Activated CD4-positive, alpha-beta T cell treated with anti-CD3 and anti-CD28 coated beads, Interleukin-2, amount 50 U/mL, for 48 hours (primary cell): ENCODE measurements around the gene LRP1B.

Source experiments
- DNase-seq, 2 experiments: peaks; one replicate each; pipeline ENCODE4 v3.0.0-alpha.2; 2020

The LRP1B gene

GRCh38 chr2:141652308-141652707, 478.5 kb downstream of the LRP1B start:
- no peak for DNase-seq

GRCh38 chr2:141647353-141647752, 483.5 kb downstream of the LRP1B start:
- no peak for DNase-seq

GRCh38 chr2:141641462-141641861, 489.4 kb downstream of the LRP1B start:
- no peak for DNase-seq

GRCh38 chr2:141639809-141640208, 491.0 kb downstream of the LRP1B start:
- DNase-seq = no peak

- no peak for DNase-seq
Observed at GRCh38 chr2:141633132-141633531, 497.7 kb downstream of the LRP1B start.

GRCh38 chr2:141630407-141630930, 500.3 kb downstream of the LRP1B start:
- no peak for DNase-seq

- no peak for DNase-seq
Observed at GRCh38 chr2:141620372-141620771, 510.4 kb downstream of the LRP1B start.

GRCh38 chr2:141618457-141618856, 512.4 kb downstream of the LRP1B start:
- no peak for DNase-seq

GRCh38 chr2:141611981-141612380, 518.8 kb downstream of the LRP1B start:
- no peak for DNase-seq

GRCh38 chr2:141611176-141611571, 519.6 kb downstream of the LRP1B start:
- no peak for DNase-seq

- no peak for DNase-seq
Observed at GRCh38 chr2:141610564-141611175, 520.1 kb downstream of the LRP1B start.

GRCh38 chr2:141605163-141605562, 525.7 kb downstream of the LRP1B start:
- no peak for DNase-seq

GRCh38 chr2:141601511-141602152, 529.2 kb downstream of the LRP1B start:
- DNase-seq = no peak

- DNase-seq = no peak
Observed at GRCh38 chr2:141599721-141600120, 531.1 kb downstream of the LRP1B start.

GRCh38 chr2:141598982-141599381, 531.8 kb downstream of the LRP1B start:
- DNase-seq = no peak

- no peak for DNase-seq
Observed at GRCh38 chr2:141595316-141595920, 535.4 kb downstream of the LRP1B start.

- no peak for DNase-seq
Observed at GRCh38 chr2:141591787-141592186, 539.0 kb downstream of the LRP1B start.

GRCh38 chr2:141590620-141591019, 540.2 kb downstream of the LRP1B start:
- no peak for DNase-seq

GRCh38 chr2:141589314-141589713, 541.5 kb downstream of the LRP1B start:
- DNase-seq = no peak

GRCh38 chr2:141586985-141587384, 543.8 kb downstream of the LRP1B start:
- no peak for DNase-seq

- no peak for DNase-seq
Observed at GRCh38 chr2:141582213-141582612, 548.6 kb downstream of the LRP1B start.

GRCh38 chr2:141579071-141579470, 551.7 kb downstream of the LRP1B start:
- no peak for DNase-seq

GRCh38 chr2:141570474-141571131, 560.2 kb downstream of the LRP1B start:
- no peak for DNase-seq

GRCh38 chr2:141569941-141570340, 560.9 kb downstream of the LRP1B start:
- DNase-seq = no peak
